GM21717 (cell line): ENCODE results near the gene WIPF2.
"Not testable (repeated sequence)": the region's sequence is repeated elsewhere in the genome, so short reads cannot be mapped to it uniquely, and the experiment has no call there.

Experiments
- ATAC-seq: cut with Tn5 transposase; IDR thresholded peaks from one replicate; pipeline ENCODE4 v1.9.1; 2021; ENCODE audit warnings: mild to moderate bottlenecking, moderate library complexity; ENCODE audit not compliant: unreplicated experiment

The WIPF2 gene

GRCh38 chr17:40293363-40293762 is 74.3 kb downstream of the WIPF2 start:
- ATAC-seq, result no peak

GRCh38 chr17:40295488-40296436 is 76.7 kb downstream of the WIPF2 start:
- ATAC-seq, result no peak

GRCh38 chr17:40297511-40297910 is 78.4 kb downstream of the WIPF2 start:
- no peak for ATAC-seq

GRCh38 chr17:40298726-40299125 is 79.6 kb downstream of the WIPF2 start:
- ATAC-seq, result no peak

- ATAC-seq, result not testable (repeated sequence)
Observed at GRCh38 chr17:40299159-40299757, 80.2 kb downstream of the WIPF2 start.

- no peak for ATAC-seq
Observed at GRCh38 chr17:40301315-40301714, 82.2 kb downstream of the WIPF2 start.

- no peak for ATAC-seq
Observed at GRCh38 chr17:40303009-40303657, 84.0 kb downstream of the WIPF2 start.

- no peak for ATAC-seq
Observed at GRCh38 chr17:40303708-40304551, 84.8 kb downstream of the WIPF2 start.

- ATAC-seq, result not testable (repeated sequence)
Observed at GRCh38 chr17:40304552-40304863, 85.4 kb downstream of the WIPF2 start.

- not testable (repeated sequence) for ATAC-seq
Observed at GRCh38 chr17:40304866-40305265, 85.8 kb downstream of the WIPF2 start.

- no peak for ATAC-seq
Observed at GRCh38 chr17:40306395-40306794, 87.3 kb downstream of the WIPF2 start.

GRCh38 chr17:40307001-40307730 is 88.1 kb downstream of the WIPF2 start:
- no peak for ATAC-seq

- no peak for ATAC-seq
Observed at GRCh38 chr17:40307740-40308239, 88.7 kb downstream of the WIPF2 start.

GRCh38 chr17:40309031-40309948 is 90.2 kb downstream of the WIPF2 start, which contains the start of gene RARA:
TSS of gene RARA (plus strand) at chr17:40309180. CDS start at chr17:40331219, 22,039 bp downstream.
- no peak for ATAC-seq

GRCh38 chr17:40309949-40310510 is 90.9 kb downstream of the WIPF2 start:
- ATAC-seq, result no peak

- ATAC-seq, result no peak
Observed at GRCh38 chr17:40310882-40311391, 91.8 kb downstream of the WIPF2 start.

- ATAC-seq, result no peak
Observed at GRCh38 chr17:40311575-40311974, 92.5 kb downstream of the WIPF2 start.

GRCh38 chr17:40312131-40312731 is 93.1 kb downstream of the WIPF2 start:
- no peak for ATAC-seq
